ENCODE measurements around the gene SEC14L3.

The SEC14L3 gene

DNA sequence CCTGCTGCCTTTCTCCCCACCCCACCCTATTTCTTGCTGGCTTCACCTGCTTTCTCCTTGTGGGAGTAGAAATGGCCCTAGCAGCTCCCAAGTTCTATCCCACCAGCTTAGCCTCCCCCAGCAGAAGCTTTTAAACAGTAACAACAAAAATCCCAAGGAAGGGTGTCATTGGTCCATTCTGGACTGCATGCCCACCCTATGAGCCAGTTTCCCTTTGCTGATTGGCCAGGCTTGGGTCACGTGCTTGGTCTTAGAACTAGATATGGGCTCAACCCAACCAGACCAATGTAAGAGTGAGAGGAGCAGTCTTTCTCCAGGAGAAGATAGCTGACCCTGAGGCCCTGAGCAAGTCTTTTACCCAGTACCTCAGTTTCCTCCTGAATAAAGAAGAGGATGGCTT, 43.9 kb downstream of the SEC14L3 start:
- Histone ChIP-seq H3K4me3 (ENCODE audit: insufficient read depth, low read length, poor library complexity, severe bottlenecking) (no peak overlapping the region), H3K27me3 (ENCODE audit: low read length) (no peaks in the 10 kb centered on the region), H2AFZ (ENCODE audit: low read depth, low read length, severe bottlenecking) (no peak overlapping the region), H3K36me3 (ENCODE audit: low read length) (no peaks in the 10 kb centered on the region), H3F3A (ENCODE audit: insufficient read depth) (peaks cover 14% of the 10 kb centered on the region; the same call in 1 of the 2 replicates), H3K79me2 (ENCODE audit: insufficient read depth, low read length) (peaks cover 3% of the 10 kb centered on the region; the same call in 1 of the 2 replicates), H3K9me3 (ENCODE audit: insufficient read depth, low read length) (no peaks in the 10 kb centered on the region), H3K4me2 (ENCODE audit: low read depth, low read length, poor library complexity, severe bottlenecking) (no peak overlapping the region), H3K9ac (ENCODE audit: low read length) (no peak overlapping the region), H3K27ac (ENCODE audit: low read depth, low read length) (no peak overlapping the region), H3K9me2 (replicated peaks; ENCODE audit: insufficient read depth, low read length) (no peaks in the 10 kb centered on the region), H4K20me1 (ENCODE audit: low read depth, low read length) (no peaks in the 10 kb centered on the region)
- TF ChIP-seq, protein P1, sequence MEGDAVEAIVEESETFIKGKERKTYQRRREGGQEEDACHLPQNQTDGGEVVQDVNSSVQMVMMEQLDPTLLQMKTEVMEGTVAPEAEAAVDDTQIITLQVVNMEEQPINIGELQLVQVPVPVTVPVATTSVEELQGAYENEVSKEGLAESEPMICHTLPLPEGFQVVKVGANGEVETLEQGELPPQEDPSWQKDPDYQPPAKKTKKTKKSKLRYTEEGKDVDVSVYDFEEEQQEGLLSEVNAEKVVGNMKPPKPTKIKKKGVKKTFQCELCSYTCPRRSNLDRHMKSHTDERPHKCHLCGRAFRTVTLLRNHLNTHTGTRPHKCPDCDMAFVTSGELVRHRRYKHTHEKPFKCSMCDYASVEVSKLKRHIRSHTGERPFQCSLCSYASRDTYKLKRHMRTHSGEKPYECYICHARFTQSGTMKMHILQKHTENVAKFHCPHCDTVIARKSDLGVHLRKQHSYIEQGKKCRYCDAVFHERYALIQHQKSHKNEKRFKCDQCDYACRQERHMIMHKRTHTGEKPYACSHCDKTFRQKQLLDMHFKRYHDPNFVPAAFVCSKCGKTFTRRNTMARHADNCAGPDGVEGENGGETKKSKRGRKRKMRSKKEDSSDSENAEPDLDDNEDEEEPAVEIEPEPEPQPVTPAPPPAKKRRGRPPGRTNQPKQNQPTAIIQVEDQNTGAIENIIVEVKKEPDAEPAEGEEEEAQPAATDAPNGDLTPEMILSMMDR (IDR thresholded peaks at IDR 0.05; ENCODE audit: insufficient read depth, low read length, poor library complexity, severe bottlenecking) = no peak
- TF ChIP-seq EZH2phosphoT487 (conservative IDR thresholded peaks at IDR 0.05; ENCODE audit: low read length) = no peak

DNA sequence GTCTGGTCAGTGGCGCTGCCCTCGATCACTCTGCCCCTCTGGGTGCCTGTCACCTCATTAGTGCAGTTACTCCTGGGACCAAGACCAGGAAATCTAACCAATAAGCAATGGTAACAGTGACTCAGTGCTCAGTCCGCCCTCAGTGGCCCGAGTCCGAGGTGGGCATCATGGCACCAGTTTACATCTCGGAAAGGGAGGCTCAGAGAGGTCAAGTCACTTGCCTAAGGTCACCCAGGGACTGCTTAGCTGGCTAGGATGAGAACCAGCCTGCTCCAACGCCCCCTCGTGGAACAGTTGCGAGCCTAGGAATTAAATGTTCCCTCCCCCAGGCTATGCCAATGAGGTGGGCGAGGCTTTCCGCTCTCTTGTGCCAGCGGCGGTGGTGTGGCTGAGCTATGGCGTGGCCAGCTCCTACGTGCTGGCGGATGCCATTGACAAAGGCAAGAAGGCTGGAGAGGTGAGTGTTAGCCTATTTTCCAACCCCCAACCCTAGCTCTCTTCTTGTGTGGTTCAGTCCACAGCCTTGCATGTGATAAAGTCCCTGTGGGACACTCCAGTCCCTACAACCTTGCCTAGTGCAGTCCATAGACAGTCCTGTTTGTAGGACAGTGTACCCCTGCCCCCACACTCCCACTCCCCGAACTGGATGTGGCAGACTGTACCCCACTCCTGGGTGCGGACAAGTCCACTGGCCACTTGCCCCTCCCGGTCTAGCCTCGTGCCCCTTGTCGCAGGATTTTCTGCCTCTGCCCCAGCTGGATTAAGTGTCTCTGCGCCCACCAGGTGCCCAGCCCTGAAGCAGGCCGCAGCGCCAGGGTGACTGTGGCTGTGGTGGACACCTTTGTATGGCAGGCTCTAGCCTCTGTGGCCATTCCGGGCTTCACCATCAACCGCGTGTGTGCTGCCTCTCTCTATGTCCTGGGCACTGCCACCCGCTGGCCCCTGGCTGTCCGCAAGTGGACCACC, 45.1 kb downstream of the SEC14L3 start:
- Histone ChIP-seq H3K9ac (ENCODE audit: low read length) (peak overlapping the region; percentile 75), H4K20me1 (ENCODE audit: low read depth, low read length) (no peaks in the 10 kb centered on the region)

DNA sequence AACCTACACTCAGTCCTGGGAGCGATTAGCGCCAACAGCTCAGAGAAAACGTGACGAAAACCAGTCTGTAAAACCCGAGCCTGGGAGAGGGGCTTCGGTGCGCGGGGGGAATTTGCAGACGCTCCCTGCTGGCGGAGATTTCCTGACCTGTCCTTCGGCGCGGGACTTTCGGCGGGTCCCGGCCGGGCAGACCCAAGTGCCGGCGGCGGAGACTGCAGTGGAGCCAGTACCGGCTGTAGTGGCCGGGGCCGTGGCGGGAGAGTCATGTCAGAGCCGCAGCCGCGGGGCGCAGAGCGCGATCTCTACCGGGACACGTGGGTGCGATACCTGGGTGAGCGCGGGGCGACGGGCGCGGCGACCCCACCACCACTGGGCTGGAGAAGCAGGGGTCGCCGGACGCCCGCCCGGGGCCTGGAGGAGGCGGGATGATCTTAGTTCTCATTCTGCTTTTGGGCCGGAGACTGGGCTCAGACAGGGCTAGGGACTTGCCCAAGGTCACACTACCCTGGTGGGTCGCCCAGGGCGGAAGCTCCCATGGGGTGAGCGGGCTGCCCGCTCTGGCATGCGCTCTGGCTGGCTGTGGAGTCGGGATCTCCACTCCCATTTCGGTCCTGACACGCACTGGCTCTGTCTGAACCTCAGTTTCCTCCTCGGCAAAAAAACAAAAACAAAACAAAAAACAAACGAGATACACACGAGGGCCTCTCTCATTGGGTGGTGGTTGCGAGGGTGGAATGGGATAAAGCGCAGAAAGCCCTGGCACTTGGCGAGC, 46.0 kb downstream of the SEC14L3 start, which contains the start of gene MTFP1:
MTFP1 (plus strand) TSS at position 153 of the 772 bp plus-strand sequence; CDS start at position 265, 112 bp downstream.
- Histone ChIP-seq H4K20me1 (ENCODE audit: low read depth, low read length) (no peaks in the 10 kb centered on the region), H3F3A (ENCODE audit: insufficient read depth) (peaks cover 14% of the 10 kb centered on the region), H3K27ac (ENCODE audit: low read depth, low read length) (peak within 1 kb of the TSS; percentile 70), H3K79me2 (ENCODE audit: insufficient read depth, low read length) (peaks cover 5% of the 10 kb centered on the region; the same call in 1 of the 2 replicates), H3K27me3 (ENCODE audit: low read length) (no peaks in the 10 kb centered on the region), H3K9ac (ENCODE audit: low read length) (peak within 1 kb of the TSS; percentile 75), H2AFZ (ENCODE audit: low read depth, low read length, severe bottlenecking) (peak within 1 kb of the TSS; percentile 98), H3K4me2 (ENCODE audit: low read depth, low read length, poor library complexity, severe bottlenecking) (peak within 1 kb of the TSS; percentile 97), H3K36me3 (ENCODE audit: low read length) (no peaks in the 10 kb centered on the region; the same call in 1 of the 2 replicates), H3K9me3 (ENCODE audit: insufficient read depth, low read length) (no peaks in the 10 kb centered on the region), H3K9me2 (replicated peaks; ENCODE audit: insufficient read depth, low read length) (no peaks in the 10 kb centered on the region), H3K4me3 (ENCODE audit: insufficient read depth, low read length, poor library complexity, severe bottlenecking) (peak within 1 kb of the TSS; percentile 79)
- no peak for TF ChIP-seq EZH2phosphoT487 (conservative IDR thresholded peaks at IDR 0.05; ENCODE audit: low read length)
- TF ChIP-seq, protein P1 (IDR thresholded peaks at IDR 0.05; ENCODE audit: insufficient read depth, low read length, poor library complexity, severe bottlenecking) = no peak

More for the DNA sequence above, 45.1 kb downstream of the SEC14L3 start:
- Histone ChIP-seq H3K36me3 (ENCODE audit: low read length) (no peaks in the 10 kb centered on the region), H2AFZ (ENCODE audit: low read depth, low read length, severe bottlenecking) (no peak overlapping the region), H3K9me3 (ENCODE audit: insufficient read depth, low read length) (no peaks in the 10 kb centered on the region), H3K79me2 (ENCODE audit: insufficient read depth, low read length) (peaks cover 5% of the 10 kb centered on the region; the same call in 1 of the 2 replicates), H3K27me3 (ENCODE audit: low read length) (no peaks in the 10 kb centered on the region), H3F3A (ENCODE audit: insufficient read depth) (peaks cover 14% of the 10 kb centered on the region; the same call in 1 of the 2 replicates), H3K4me2 (ENCODE audit: low read depth, low read length, poor library complexity, severe bottlenecking) (peak overlapping the region; percentile 97), H3K4me3 (ENCODE audit: insufficient read depth, low read length, poor library complexity, severe bottlenecking) (peak overlapping the region; percentile 79), H3K27ac (ENCODE audit: low read depth, low read length) (peak overlapping the region; percentile 70), H3K9me2 (replicated peaks; ENCODE audit: insufficient read depth, low read length) (no peaks in the 10 kb centered on the region)
- TF ChIP-seq, protein P1 (IDR thresholded peaks at IDR 0.05; ENCODE audit: insufficient read depth, low read length, poor library complexity, severe bottlenecking) = peak; percentile 35
- no peak for TF ChIP-seq EZH2phosphoT487 (conservative IDR thresholded peaks at IDR 0.05; ENCODE audit: low read length)

Measured in SU-DHL-6 (cell line).